Measurements from ENCODE around the gene RMND5B.
"Not testable (repeated sequence)": the region's sequence is repeated elsewhere in the genome, so short reads cannot be mapped to it uniquely, and the experiment has no call there.

Gene RMND5B

GRCh38 chr5:178114325-178115135 is 16.3 kb upstream of the RMND5B start:
- DNase-seq = peak; percentile 82

- peak; percentile 74 for DNase-seq
Measured at GRCh38 chr5:178115136-178115813, 15.5 kb upstream of the RMND5B start.

GRCh38 chr5:178115814-178116142 is 15.0 kb upstream of the RMND5B start:
- peak; percentile 72 for DNase-seq

- peak; percentile 86 for DNase-seq
Measured at GRCh38 chr5:178116143-178116885, 14.5 kb upstream of the RMND5B start.

GRCh38 chr5:178117923-178118701 is 12.7 kb upstream of the RMND5B start:
- no peak for DNase-seq

GRCh38 chr5:178119915-178120606 is 10.8 kb upstream of the RMND5B start:
- no peak for DNase-seq

GRCh38 chr5:178120607-178121357 is 10.0 kb upstream of the RMND5B start:
- peak; percentile 85 for DNase-seq

GRCh38 chr5:178121391-178122276 is 9.2 kb upstream of the RMND5B start:
- no peak for DNase-seq

GRCh38 chr5:178122346-178122745 is 8.5 kb upstream of the RMND5B start:
- DNase-seq = no peak

GRCh38 chr5:178123094-178123965 is 7.5 kb upstream of the RMND5B start:
- no peak for DNase-seq

GRCh38 chr5:178123966-178124925 is 6.6 kb upstream of the RMND5B start:
- no peak for DNase-seq

- no peak for DNase-seq
Measured at GRCh38 chr5:178125253-178125906, 5.4 kb upstream of the RMND5B start.

- no peak for DNase-seq
Measured at GRCh38 chr5:178126556-178126955, 4.3 kb upstream of the RMND5B start.

- DNase-seq = not testable (repeated sequence)
Measured at GRCh38 chr5:178127300-178128009, 3.4 kb upstream of the RMND5B start.

- DNase-seq = no peak
Measured at GRCh38 chr5:178129296-178129695, 1.5 kb upstream of the RMND5B start.

- DNase-seq = not testable (repeated sequence)
Measured at GRCh38 chr5:178130234-178130575, 609 bp upstream of the RMND5B start.

- no peak for DNase-seq
Measured at GRCh38 chr5:178131446-178131996, 707 bp downstream of the RMND5B start.
